Hematopoietic multipotent progenitor cell treated with erythropoietin and hydrocortisone succinate and interleukin-3 and kit ligand, for 15 days (in vitro differentiated cells): Measurements from ENCODE around the gene TTBK2.
"Not testable (repeated sequence)": the region's sequence is repeated elsewhere in the genome, so short reads cannot be mapped to it uniquely, and the experiment has no call there.

Experiments used
- DNase-seq: peaks from one replicate; pipeline ENCODE4 v3.0.0-alpha.2; 2015; ENCODE audit warnings: low spot score

TTBK2 gene

DNA sequence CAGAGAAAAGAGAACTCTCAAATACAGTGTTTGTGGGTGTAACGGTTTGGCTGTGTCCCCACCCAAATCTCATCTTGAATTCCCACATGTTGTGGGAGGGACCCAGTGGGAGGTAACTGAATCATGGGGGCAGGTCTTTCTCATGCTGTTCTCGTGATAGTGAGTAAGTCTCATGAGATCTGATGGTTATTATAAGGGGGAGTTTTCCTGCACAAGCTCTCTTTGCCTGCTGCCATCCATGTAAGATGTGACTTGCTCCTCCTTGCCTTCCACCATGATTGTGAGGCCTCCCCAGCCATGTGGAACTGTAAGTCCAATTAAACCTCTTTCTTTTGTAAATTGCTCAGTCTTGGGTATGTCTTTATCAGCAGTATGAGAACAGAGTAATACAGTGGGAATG is 158.8 kb downstream of the TTBK2 start:
- DNase-seq = not testable (repeated sequence)

- no peak for DNase-seq
Observed at GRCh38 chr15:42760759-42761158, 159.8 kb downstream of the TTBK2 start.

GRCh38 chr15:42759093-42759492 is 161.5 kb downstream of the TTBK2 start:
- DNase-seq = no peak

DNA sequence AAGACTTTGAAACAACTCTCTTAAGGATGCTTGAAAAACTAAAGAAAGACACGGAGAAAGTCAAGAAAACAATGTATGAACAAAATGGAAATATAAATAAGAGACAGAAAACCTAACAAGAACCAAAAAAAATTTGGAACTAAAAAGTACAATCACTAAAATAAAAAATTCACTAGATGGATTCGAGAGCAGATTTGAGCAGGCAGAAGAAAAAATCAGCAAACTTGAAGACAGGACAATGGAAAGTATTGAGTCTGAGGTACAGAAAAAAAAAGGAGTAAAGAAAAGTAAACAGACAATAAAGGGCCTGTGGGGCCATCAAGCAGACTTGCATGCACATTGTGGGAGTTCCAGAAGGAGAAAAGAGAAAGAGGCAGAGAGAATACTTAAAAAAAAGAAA is 170.3 kb downstream of the TTBK2 start:
- no peak for DNase-seq

GRCh38 chr15:42749266-42749665 is 171.3 kb downstream of the TTBK2 start:
- no peak for DNase-seq

DNA sequence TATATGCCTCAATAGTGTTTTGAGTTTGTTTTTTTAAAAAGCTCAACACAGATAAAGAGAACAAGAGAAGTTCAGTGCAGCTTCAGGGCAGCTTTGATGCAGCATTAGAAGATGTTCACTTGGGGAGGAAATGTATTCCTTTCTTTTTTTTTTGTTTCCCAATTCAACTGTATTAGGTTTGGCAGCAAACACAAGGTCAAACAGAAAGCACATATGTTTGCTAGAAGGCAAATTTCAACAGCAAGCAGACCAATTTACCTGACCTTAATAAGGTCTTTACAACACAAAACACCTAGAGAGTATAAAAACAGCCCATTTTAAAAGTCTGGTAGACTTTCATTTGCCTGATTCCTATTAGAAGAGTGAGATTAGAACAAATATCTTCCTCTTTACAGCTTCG is 176.4 kb downstream of the TTBK2 start:
- no peak for DNase-seq

DNA sequence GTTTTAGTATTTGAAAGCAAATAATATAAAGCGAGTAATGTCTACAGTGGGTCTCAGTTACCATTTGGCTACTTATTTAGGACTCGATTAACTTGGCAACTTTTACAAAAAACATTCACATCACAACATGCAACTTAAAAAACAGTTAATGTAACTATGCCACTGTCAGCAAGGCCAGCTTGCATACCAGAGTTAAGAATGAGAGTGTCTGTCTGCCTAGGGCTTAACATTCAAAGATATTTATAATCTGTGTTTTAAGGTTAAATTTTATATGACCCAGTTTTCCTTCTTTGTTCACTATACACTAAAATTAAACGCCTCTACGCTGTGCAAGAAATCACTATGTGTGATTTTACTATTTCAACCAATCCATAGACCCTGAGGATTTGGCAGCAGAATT is 178.4 kb downstream of the TTBK2 start:
- DNase-seq = no peak

DNA sequence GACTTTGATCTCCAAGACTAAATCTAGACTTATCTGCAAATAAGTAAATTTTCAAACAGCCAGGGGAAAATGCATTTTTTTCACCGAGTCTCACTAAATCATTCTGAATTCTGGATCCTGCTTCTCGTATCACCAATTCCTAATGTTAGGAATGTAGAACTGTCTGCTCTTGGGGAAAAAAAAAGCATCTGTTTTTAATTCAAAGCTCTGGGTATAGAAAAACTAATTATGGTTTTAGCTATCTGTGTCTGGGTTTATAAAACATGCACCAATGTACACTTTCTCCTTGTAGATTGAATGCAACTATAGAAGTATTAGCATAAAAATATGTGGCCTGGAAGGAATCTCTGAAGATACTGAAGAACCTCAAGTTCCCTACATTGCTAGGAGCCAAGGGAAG is 178.9 kb downstream of the TTBK2 start:
- no peak for DNase-seq

- DNase-seq = peak; percentile 68
Observed at GRCh38 chr15:42737529-42738328, 182.8 kb downstream of the TTBK2 start.

GRCh38 chr15:42736793-42737528 is 183.6 kb downstream of the TTBK2 start, which contains the start of gene CDAN1:
TSS of gene CDAN1 (minus strand) at chr15:42737128. CDS start at chr15:42737102, 26 bp downstream.
- peak; percentile 88 for DNase-seq

DNA sequence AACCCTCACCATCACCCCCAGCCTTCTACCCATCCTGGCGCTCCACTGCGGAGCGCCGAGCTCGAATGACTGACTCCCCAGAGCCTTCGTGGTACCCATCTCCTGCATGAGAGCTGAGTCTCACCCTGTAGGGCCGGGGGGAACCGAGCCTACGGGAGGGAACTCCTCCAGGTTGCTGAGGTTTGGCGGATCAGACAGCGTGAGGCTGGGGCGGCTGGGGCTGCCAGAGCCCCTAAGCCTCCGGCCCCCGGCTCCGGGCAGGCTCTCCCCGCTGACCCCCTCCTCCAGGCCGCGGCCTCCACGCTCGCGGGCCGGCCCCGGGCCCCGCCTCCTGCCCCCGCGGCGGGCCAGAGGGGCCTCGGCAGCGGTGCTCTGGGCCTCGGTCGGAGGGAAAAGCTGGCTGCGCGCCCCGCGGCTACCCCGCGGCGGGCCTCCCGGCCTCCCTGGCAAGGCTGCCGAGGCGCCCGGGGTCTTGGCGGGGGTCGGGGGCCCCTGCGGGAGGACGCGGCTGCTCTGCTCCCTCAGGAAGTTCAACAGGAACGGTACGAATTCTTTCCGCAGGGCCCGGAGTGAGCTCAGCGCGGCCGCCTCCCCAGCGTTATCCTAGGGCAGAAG is 184.3 kb downstream of the TTBK2 start:
- DNase-seq = no peak

DNA sequence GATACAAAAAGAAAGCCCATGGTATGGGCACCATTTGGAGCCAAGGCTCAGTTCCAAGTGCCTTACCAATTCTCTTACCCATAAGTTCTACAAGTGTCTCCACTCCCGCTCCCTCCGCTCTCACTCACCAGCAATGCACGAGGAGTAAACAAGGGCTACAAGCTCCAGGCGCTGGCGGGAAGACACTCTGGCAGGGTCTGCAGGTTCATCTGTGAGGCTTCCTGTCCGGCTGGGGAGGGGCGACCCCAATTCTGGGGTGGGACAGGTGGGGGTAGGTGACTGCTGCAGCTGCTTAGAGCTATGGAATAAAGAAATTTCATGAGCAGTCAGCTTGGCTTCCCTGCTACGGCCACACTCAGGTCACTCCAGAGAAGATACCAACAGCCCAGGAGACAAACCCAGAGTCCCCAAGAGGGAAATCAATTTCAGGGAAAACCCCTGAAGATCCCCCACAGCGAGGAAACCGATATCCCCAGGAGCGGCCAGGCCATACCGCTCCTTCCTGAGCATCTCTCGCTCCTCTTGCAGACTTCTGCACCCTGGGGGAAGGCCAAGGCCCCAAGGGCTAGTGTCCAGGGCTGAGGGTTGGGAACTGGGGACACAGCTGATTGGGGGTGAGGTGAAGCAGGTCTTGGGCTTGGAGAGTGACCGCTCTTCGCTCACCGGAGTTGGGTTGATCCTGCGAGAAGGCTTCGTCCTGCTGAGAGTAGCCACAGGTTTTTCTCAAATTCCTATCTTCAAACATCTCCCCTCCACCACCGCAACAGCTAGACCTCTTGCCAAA is 185.0 kb downstream of the TTBK2 start:
- DNase-seq = no peak

DNA sequence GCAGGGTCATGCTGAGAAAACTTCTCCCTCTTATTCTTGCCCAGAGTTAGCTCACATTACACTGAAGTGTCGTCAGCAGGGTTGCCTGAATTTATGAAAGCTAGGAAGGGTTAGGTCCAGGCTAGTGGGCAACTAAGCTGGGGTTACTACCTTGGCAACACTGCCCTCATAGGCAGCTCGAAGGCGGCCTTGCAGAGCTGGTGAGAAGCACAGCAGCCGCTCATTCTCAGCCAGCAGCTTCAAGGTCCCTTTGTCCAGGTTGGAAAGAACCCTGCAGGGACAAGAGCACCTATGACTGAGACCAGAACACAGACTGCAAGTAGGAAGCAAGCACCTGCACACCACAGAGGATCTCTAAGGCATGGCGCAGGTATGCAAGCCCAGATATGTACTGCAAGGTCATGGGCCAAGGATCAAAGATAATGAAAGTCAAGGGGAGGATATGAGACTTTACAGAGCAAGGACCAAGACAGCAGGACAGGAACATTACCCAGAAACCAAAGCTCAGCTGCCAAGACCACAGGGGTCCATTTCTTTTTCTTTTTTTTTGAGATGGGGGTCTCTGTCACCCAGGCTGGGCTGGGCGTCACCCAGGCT is 186.4 kb downstream of the TTBK2 start:
- no peak for DNase-seq

DNA sequence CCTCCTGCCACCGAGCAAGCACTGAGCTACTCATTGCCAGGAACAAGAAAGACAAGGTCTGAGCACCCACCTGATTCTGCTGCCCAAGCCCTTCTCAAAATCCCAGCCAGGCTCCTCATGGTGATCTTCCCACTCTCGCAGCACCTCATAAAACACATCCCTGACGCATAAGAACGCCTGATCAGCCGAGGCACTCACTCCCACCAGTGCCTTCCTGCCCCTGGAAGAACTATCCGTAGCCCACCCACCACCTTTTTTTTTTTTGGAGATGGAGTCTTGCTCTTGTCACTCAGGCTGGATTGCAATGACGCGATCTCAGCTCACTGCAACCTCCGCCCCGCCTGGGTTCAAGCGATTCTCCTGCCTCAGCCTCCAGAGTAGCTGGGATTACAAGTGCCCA is 187.6 kb downstream of the TTBK2 start:
- no peak for DNase-seq

DNA sequence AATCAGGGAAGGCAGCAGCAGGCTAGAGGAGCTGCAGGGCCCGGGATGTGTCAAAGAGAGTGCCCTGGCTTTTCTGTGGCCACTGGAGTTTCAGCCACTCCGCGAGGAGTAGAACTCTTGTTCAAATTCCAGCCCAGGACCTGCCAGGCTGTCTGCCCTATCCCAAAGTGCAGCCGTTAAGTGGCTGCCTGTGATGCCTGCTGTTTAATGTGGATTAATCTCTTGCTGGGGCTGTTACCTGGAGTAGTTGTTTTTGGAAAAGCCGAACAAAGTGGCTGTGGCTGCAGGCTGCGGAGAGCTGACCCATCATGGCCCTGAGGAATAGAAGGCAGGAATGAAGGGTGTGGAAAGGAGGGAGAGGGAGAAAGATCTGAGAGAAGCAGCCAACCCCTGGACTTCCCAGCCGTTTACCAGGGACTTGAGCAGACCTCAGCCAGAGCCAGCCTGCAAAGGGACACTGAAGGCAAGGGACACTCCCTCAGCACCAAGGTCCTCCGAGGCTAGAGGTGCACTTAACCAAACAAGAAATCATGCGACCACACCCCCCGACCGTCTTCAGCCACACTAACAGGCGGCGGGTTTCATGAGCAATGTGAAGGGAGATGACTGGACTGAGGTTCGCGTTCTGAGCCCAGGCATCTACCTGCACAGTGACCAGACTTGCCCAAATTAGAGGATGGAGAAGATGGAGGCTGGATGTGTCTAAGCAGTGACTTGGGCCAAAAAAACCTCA is 188.3 kb downstream of the TTBK2 start:
- no peak for DNase-seq

DNA sequence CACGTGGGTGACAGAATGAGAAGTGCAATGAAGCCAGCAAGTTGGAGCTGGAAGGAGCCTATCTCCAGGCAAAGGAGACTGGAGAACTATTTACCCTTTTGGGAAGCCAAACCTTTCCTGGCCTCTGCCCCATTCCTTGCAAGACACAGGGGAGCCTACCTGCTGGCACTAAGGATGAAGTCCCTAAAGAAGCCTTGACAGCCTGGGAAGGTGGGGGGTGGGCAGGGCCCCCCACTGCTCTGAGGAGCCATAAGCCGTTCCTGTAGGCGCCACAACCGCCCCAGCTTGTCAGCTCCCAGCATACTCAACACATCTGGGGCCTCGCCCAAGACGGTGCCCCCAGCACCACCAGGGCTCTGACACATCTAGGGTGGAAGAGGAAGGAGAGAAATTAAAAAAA is 189.1 kb downstream of the TTBK2 start:
- DNase-seq = no peak

DNA sequence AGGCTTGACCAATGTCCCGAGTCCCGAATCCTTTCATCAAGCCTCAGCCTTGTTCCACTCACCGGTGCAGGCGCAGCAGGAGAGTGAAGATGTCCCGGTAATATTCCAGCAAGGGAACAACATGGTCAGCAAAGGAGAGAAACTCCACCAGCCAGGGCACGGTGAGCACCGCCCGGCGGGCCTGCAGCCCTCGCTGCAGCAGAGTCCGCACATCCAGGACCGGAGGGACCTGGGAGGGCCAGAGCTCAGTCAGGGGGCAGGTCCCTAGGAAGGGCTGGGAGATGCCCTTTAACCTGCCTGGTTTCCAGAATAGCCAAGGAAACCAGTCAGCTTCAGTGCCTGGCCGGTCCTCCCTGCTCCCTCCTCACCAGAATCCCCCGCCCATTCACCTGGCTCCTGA is 190.0 kb downstream of the TTBK2 start:
- DNase-seq = no peak

GRCh38 chr15:42730135-42730534 is 190.4 kb downstream of the TTBK2 start:
- DNase-seq = no peak

- no peak for DNase-seq
Observed at GRCh38 chr15:42729409-42729808, 191.2 kb downstream of the TTBK2 start.

DNA sequence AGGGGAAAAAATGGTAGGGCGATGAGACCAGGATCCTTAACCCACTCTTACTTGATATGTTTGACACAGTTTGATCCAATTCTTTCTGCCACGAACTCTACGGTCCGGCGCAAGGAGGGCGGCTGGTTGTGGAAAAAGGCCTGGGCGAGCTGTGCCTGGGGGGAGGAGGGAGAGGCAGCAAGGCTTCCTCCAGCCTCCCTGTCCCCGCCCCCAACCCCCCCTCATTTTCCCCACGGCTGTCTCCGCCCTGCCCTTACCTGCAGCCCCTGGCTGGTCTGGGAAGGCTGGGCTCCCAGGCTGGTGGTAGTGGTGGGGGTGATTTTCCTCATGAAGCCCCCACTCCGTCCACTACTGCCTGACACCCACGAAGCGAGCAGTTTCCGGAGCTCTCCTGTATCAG is 191.6 kb downstream of the TTBK2 start:
- no peak for DNase-seq

DNA sequence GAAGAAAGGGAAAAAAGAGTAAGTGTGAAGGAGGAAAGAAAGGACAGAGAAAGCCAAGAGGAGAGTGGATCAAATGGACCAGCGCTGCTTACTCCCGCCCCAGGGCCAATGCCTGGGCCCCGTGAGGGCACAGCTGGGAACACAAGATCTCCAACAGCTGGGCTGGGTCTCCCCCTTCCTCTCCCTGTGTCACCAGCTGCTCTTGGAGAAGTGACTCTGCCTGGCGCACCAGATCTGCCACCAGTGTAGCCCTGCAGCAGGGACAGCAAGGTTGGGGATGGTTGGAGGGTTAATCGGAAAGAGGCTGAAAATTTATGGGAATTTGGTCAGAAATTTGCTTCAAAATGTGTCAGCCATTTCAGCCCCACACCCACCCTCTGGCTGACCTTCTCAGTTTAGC is 192.0 kb downstream of the TTBK2 start:
- DNase-seq = no peak
